Left colon (tissue), 2 donors: ENCODE data around the gene PRIM2. TPM values are rescaled to one million over a fixed set of nuclear protein-coding genes. Genes with fewer than 3 reads are reported as not detected.
"Not testable (repeated sequence)": the region's sequence is repeated elsewhere in the genome, so short reads cannot be mapped to it uniquely, and the experiment has no call there.

ENCODE experiments used
- ATAC-seq: fragments of 200-7000 bp; cut with Tn5 transposase; one replicate; pipeline ENCODE4 v1.9.1; 2020; ENCODE audit warnings: mild to moderate bottlenecking, moderate library complexity
- DNase-seq, 2 donors: peaks; one replicate each; pipeline ENCODE4 v3.0.0-alpha.2; 2020
- intact Hi-C, 2 donors: fragments of 100-400 bp; cut with DNase I in 1 of 2; cut with micrococcal nuclease in 1 of 2; formaldehyde crosslinking; loops; one replicate each; pipeline versions ENCODE4 v1.11.2 to v1.14.0; 2022; cut with DNase I, micrococcal nuclease
- total RNA-seq, 2 donors: library from RNA; stranded (reverse); fragmentation: NEBNext Ultra II Directional; extraction: Animal tissue kit (Norgen Biotek cat#: 25700); gene quantifications; one replicate each; pipeline ENCODE4 v1.2.1, GENCODE V29; 2021
- donor health status: DM: no; HTN: no; CAD: no.
- donor health status: DM: yes; HTN: yes; CAD: no.

Gene PRIM2
- total RNA-seq, 2 donors from 2014 or later = 9.4 to 11.0 TPM

- intact Hi-C loops, DNase-seq, ATAC-seq: not testable (repeated sequence)
These were observed 29.3 kb downstream of the PRIM2 start for GRCh38 chr6:57346715-57347114.

GRCh38 chr6:57347597-57347996 is 30.2 kb downstream of the PRIM2 start:
- ATAC-seq, DNase-seq, intact Hi-C loops: not testable (repeated sequence)

GRCh38 chr6:57350443-57350842 is 33.0 kb downstream of the PRIM2 start:
- DNase-seq, ATAC-seq, intact Hi-C loops: not testable (repeated sequence)

- intact Hi-C loops, DNase-seq, ATAC-seq: not testable (repeated sequence)
These were observed 35.2 kb downstream of the PRIM2 start for GRCh38 chr6:57352596-57352995.

DNA sequence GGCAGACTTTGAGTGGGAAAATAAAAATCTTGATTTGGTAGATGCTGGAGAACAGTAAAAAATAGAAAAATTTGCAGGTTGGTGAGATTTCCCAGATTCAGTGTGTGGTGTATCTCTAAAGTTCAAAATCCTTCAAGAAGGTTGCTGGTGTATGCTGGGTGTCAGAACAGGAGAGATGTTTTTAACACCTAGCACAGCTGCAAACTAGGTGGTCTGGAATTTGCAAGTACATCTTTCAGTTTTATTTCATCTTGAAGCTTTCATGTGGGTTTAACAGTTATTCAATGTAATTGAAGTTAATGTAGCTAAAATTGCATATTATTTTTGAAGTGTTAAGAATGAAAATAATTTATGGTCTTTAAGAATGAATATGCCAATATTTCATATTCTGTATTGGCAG is 40.9 kb downstream of the PRIM2 start:
- DNase-seq, ATAC-seq, intact Hi-C loops: not testable (repeated sequence)

- intact Hi-C loops, ATAC-seq, DNase-seq: not testable (repeated sequence)
These were observed 42.3 kb downstream of the PRIM2 start for GRCh38 chr6:57359766-57360165.

DNA sequence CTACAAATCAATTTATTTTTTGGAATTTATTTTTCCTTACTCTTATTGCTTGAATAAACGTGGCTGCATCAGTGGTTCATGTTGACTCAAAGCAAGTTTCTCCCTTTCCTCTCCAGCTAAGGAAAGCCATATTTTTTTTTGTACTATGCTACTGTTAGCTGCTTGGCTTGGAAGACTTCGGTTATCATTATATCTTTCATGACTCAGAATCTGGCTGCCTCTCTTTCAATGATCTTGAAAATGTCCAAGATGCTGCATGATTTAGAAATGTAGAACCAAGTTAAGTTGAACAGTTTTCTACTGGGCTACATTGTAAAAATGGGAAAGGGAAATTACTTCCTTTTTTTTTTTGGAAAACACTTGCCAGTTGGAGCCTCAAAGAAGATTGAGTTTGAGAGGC is 44.9 kb downstream of the PRIM2 start:
- ATAC-seq, DNase-seq, intact Hi-C loops: not testable (repeated sequence)

DNA sequence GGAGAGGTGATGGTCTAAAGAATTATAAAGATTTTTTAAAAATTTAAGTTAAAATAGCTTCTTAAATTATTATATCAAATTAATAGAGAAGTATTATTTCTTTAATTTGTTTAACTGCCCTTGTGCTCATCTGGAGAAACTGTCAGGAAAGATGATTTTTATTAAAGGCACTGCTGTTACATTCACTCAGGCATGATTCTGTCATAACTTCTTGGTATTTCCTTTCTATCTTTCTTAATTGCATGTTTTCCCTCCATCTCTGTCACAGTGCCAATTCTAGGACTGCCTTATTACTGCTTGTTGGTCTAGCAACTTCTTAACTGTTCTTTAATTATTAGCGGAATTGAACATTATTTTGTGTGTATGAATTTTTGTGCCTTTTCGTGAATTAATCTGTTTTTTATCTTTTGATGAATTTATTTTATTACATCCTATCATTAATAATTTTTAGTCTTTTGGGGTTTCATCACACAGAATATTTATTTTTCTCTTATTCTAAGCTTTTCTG is 47.7 kb downstream of the PRIM2 start:
- ATAC-seq, DNase-seq, intact Hi-C loops: not testable (repeated sequence)

DNA sequence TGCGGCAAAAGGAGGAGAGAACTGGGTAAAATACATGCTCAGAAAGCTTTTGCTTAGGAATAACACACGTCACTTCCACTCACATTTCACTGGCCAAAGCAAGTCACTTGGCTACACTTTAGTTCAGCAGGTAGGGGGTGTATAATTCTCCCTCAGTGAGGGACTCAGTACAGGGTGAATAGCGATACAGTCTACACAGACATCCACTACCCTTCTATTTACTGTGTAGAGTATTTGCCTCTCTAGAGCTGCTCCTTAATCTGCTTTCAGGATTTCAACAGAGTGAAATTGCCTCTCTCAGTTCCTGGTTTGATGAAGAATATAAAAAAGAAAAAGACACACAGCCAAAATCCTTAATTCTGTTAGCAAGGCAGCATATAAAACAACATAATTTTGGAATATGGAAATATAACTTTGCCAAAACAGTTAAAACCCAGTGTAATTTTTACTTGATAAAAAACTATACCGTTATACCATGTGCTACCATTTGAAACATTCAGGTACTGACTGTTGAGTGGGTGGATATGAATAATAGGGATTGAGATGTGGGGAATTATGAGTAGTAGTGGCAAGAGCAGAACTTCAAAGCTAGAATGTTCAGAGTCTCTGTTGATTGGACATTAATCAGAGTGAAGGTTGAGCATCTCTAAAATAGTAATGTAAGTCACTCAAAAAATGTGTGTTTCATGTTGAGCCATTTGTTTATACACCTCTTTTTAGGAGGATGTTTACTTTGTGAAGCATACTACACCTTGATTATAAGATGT is 51.7 kb downstream of the PRIM2 start:
- not testable (repeated sequence) for ATAC-seq

GRCh38 chr6:57371779-57372178 is 54.3 kb downstream of the PRIM2 start:
- ATAC-seq, intact Hi-C loops, DNase-seq: not testable (repeated sequence)

More for the DNA sequence above, 51.7 kb downstream of the PRIM2 start:
- intact Hi-C loops, DNase-seq: not testable (repeated sequence)

DNA sequence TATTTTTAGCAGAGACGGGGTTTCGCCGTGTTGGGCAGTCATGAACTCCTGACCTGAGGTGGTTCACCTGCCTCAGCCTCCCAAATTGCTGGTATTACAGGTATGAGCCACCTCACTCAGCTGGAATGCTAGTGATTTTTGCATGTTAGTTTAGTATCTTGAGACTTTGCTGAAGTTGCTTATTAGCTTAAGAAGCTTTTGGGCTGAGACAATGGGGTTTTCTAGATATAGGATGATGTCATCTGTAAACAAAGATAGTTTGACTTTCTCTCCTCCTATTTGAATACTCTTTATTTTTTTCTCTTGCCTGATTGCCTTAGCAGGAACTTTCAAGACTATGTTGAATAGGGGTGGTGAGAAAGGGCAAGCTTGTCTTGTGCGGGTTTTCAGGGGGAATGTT is 57.3 kb downstream of the PRIM2 start:
- DNase-seq, ATAC-seq, intact Hi-C loops: not testable (repeated sequence)

GRCh38 chr6:57376083-57376482 is 58.7 kb downstream of the PRIM2 start:
- intact Hi-C loops, DNase-seq, ATAC-seq: not testable (repeated sequence)

DNA sequence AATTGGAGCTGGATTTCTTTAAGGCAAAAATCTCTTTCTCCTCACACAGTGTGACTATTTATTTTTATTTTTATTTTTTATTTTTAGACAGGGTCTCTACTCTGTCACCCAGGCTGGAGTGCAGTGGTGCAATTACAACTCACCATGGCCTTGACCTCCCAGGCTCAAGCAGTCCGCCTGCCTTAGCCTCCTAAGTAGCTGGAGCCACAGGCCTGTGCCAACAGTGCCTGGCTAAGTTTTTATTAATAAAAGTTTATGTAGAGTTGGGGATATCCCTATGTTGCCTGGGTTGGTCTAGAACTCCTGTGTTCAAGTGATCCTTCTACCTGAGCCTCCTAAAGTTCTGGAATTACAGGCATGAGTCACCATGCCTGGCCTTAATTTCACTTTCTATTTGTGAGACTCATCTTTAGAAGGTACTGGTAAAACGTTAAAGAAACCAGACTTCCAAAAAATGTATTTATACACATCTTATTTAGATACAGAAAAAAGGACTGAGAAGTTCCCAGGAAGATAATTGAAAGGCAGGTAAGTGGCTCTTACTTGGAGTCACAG is 71.7 kb downstream of the PRIM2 start:
- ATAC-seq, DNase-seq, intact Hi-C loops: not testable (repeated sequence)

DNA sequence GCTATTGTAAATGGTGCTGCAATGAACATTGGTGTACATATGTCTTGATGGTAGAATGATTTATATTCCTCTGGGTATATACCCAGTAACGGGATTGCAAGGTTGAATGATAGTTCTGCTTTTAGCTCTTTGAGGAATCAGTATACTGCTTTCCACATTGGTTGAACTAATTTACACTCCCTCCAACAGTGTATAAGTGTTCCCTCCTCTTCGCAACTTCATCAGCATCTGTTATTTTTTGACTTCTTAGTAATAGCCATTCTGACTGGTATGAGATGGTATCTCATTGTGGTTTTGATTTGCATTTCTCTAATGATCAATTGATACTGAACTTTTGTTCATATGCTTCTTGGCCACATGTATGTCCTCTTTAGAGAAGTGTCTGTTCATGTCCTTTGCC is 73.4 kb downstream of the PRIM2 start:
- ATAC-seq, intact Hi-C loops, DNase-seq: not testable (repeated sequence)

- intact Hi-C loops, ATAC-seq, DNase-seq: not testable (repeated sequence)
These were observed 74.6 kb downstream of the PRIM2 start for GRCh38 chr6:57392047-57392446.

DNA sequence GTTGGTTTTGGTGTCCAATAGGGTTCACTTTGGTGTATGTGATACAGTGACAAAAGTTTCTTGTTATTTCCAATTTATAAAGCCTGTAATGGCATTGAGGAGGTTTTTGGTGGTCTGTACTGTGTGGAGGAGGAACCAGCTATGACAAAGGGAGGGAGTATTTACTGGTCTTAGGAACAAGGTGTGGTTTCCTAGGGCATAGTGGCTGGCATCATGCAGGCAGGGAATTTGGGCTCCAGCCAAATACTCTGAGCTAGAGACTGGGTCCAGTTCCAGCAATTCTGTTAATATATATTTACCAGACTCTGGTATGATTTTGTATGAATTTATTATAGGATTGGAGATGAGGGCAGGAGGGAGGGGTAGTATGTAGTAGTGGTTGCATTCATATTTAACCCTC is 101.9 kb downstream of the PRIM2 start:
- intact Hi-C loops, DNase-seq: not testable (repeated sequence)
- ATAC-seq = peak; percentile 43

DNA sequence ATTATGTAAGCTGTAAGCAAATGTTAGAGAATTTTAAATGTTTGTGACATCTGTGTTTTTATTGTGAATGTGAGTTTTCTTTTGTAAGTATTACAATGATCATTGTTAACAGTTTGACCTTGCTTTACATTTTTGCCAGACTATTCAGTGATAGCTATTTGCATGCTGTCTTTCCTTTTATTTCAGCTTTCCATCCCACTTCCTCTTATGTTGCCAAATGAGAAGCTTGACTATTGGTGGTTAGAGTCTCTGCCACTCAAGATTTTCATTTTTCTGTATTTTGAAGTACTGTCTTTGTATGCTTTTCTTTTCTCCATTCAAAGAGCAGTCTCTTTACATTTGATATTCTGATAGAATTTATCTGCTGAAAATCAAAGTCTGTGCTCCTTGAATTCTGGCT is 104.1 kb downstream of the PRIM2 start:
- intact Hi-C loops = no loop called here
- DNase-seq (no peak), ATAC-seq (no peak)

- DNase-seq (no peak), ATAC-seq (no peak)
- intact Hi-C loops = no loop called here
These were observed 106.0 kb downstream of the PRIM2 start for GRCh38 chr6:57423468-57423867.

DNA sequence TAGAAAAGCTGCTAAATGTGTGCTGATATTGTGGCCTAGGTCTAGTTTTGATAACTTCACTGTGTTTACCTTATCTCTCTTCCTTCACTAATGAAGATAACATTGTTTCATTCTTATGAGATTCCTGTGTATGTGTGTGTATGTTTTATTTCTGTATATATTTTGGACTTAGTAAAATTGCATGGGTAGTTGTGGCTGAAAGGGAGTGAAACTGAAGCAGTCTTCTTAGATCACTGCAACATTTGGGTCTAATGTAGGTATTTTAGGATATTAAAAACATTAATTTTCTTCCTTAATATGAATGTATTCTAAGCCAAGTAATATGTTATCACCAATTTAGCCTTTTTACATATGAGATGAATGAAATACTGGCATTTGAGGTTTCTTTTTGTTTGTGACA is 114.3 kb downstream of the PRIM2 start:
- DNase-seq, intact Hi-C loops, ATAC-seq: not testable (repeated sequence)

DNA sequence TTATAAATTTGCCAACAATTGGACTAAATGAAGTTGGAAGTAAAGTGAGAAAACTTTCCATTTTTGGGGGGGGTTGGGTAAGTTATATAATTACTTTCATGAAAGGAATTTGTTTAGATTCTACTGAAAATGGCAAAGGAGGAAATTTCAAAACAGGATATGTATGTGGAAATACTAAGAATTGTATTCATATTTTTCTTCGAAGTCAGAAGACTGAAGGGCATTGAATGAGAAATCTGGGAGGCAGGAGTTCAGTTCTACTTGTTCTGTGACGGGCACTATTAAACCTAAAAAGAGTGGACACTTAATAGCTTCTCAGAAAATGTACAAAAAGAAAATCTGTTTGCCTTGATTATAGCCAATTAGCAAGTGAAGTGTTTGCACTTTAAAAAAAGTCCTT is 114.7 kb downstream of the PRIM2 start:
- intact Hi-C loops = no loop called here
- DNase-seq = no peak
- ATAC-seq = no peak
